HCT116 (cell line): ENCODE measurements around the gene KBTBD2. TPM values are rescaled to one million over a fixed set of nuclear protein-coding genes. Genes with fewer than 3 reads are reported as not detected.

Source experiments
- ATAC-seq: fragments of 200-7000 bp; cut with Tn5 transposase; 2 replicates; pipeline ENCODE4 v1.9.1; 2020; ENCODE audit warnings: mild to moderate bottlenecking, moderate library complexity
- BruUV-seq: library from RNA; stranded (reverse); fragments of 400-500 nt; replicated peaks from 2 replicates; lab custom pipeline; 2021; lab: Mats Ljungman, UMichigan
- CTCF ChIA-PET: fragments of 300-600 bp; sonication (Branson Sonifier 250); formaldehyde crosslinking; loops from one replicate; lab custom pipeline; 2021; ENCODE audit warnings: antibody characterized with exemption; lab: Charles Lee
- POLR2A ChIA-PET: fragments of 300-600, 350-600 bp; sonication (Branson Sonifier 250); formaldehyde crosslinking; loops from one replicate; lab custom pipeline; 2021; ENCODE audit warnings: antibody characterized with exemption; lab: Charles Lee
- RAD21 ChIA-PET, 2 experiments: fragments of 300-600 bp; sonication (Branson Sonifier 250); formaldehyde crosslinking; loops; one replicate each; lab custom pipeline; 2023; ENCODE audit warnings: low total read pairs in 2 of 2; ENCODE audit not compliant: uncharacterized antibody in 2 of 2, unreplicated experiment in 2 of 2, low non-redundant PET in 1 of 2; lab: Charles Lee
- DNase-seq: peaks from one replicate; pipeline ENCODE4 v3.0.0-alpha.2; 2010; ENCODE audit warnings: low read depth, low spot score
- H2AFZ ChIP-seq: fragments of 200-600 bp; shearing (Covaris generic), sonication (generic); 2 replicates; pipeline ENCODE4 v1.6.1; 2017; ENCODE audit warnings: low read depth, mixed run types, mixed read lengths, antibody characterized with exemption, low read length; ENCODE audit not compliant: poor library complexity, severe bottlenecking
- H3K27ac ChIP-seq: 2 replicates; pipeline ENCODE4 v1.5.1; 2012; ENCODE audit warnings: low read depth, low read length
- H3K27me3 ChIP-seq: fragments of 200-600 bp; sonication (generic); 2 replicates; pipeline ENCODE4 v1.6.1; 2016; ENCODE audit warnings: mixed run types, low read length, mixed read lengths; ENCODE audit not compliant: insufficient read depth
- H3K36me3 ChIP-seq, 2 experiments: fragments of 200-500 bp in 1 of 2; fragments of 200-600 bp in 1 of 2; sonication (Bioruptor generic) in 1 of 2; sonication (generic) in 1 of 2; 2 replicates each; pipeline versions ENCODE4 v1.5.1 to v1.6.1; 2014 to 2016; ENCODE audit warnings: low read length in 2 of 2, inconsistent platforms in 1 of 2, mixed read lengths in 1 of 2, mixed run types in 1 of 2; ENCODE audit not compliant: insufficient read depth in 2 of 2, control insufficient read depth in 1 of 2
- H3K4me1 ChIP-seq, 2 experiments: fragments of 200-600 bp in 1 of 2; sonication (generic) in 1 of 2; 2 replicates each; pipeline versions ENCODE4 v1.5.1 to v1.6.1; 2012 to 2017; ENCODE audit warnings: low read length in 2 of 2, inconsistent platforms in 1 of 2, mild to moderate bottlenecking in 1 of 2, mixed read lengths in 1 of 2, mixed run types in 1 of 2, moderate library complexity in 1 of 2; ENCODE audit not compliant: insufficient read depth in 2 of 2, control insufficient read depth in 1 of 2
- H3K4me2 ChIP-seq: fragments of 200-600 bp; sonication (generic); 2 replicates; pipeline ENCODE4 v1.6.1; 2017; ENCODE audit warnings: mixed run types, low read length, mixed read lengths
- H3K4me3 ChIP-seq, 2 experiments: fragments of 200-600 bp in 1 of 2; sonication (generic) in 1 of 2; replicated peaks in 1 of 2; 2 replicates each; pipeline ENCODE4 v1.5.1; 2011 to 2016; ENCODE audit warnings: low read length in 2 of 2, control low read depth in 1 of 2, low read depth in 1 of 2, mild to moderate bottlenecking in 1 of 2, mixed read lengths in 1 of 2, mixed run types in 1 of 2
- H3K79me2 ChIP-seq: fragments of 200-600 bp; sonication (generic); 2 replicates; pipeline ENCODE4 v1.6.1; 2017; ENCODE audit warnings: mild to moderate bottlenecking, mixed run types, low read length, moderate library complexity, mixed read lengths; ENCODE audit not compliant: insufficient read depth
- H3K9ac ChIP-seq: fragments of 200-600 bp; sonication (generic); 2 replicates; pipeline ENCODE4 v1.6.1; 2016; ENCODE audit warnings: low read length, mixed read lengths
- H3K9me2 ChIP-seq: fragments of 200-600 bp; sonication (generic), shearing (Covaris generic); 2 replicates; pipeline ENCODE4 v1.6.1; 2017; ENCODE audit warnings: mixed run types, mild to moderate bottlenecking, moderate library complexity; ENCODE audit not compliant: insufficient read depth
- H3K9me3 ChIP-seq, 2 experiments: fragments of 200-500 bp in 1 of 2; fragments of 200-600 bp in 1 of 2; sonication (Bioruptor generic) in 1 of 2; sonication (generic) in 1 of 2; 2 replicates each; pipeline ENCODE4 v1.6.1; 2014 to 2017; ENCODE audit warnings: low read length in 2 of 2, mixed read lengths in 2 of 2, inconsistent platforms in 1 of 2, low read depth in 1 of 2, mild to moderate bottlenecking in 1 of 2, mixed run types in 1 of 2, moderate library complexity in 1 of 2; ENCODE audit not compliant: control insufficient read depth in 1 of 2, insufficient read depth in 1 of 2
- H4K20me1 ChIP-seq: fragments of 200-600 bp; sonication (generic), shearing (Covaris generic); 2 replicates; pipeline ENCODE4 v1.6.1; 2017; ENCODE audit warnings: mixed run types, mild to moderate bottlenecking, moderate library complexity; ENCODE audit not compliant: insufficient read depth
- ATF3 ChIP-seq: IDR thresholded peaks from 2 replicates; pipeline ENCODE4 v1.6.1; 2012
- CBX3 ChIP-seq: IDR thresholded peaks from 2 replicates; pipeline ENCODE4 v1.6.1; 2012; ENCODE audit warnings: low read depth
- CEBPB ChIP-seq: IDR thresholded peaks from 2 replicates; pipeline ENCODE4 v1.6.1; 2012; ENCODE audit warnings: low read depth
- CTCF ChIP-seq, 3 experiments: fragments of 200-600 bp in 1 of 3; sonication (generic) in 1 of 3; IDR thresholded peaks in 2 of 3; conservative IDR thresholded peaks in 1 of 3; 2 replicates each; pipeline ENCODE4 v1.5.1; 2012 to 2017; ENCODE audit warnings: low read depth in 2 of 3, low read length in 2 of 3, antibody characterized with exemption in 1 of 3, borderline replicate concordance in 1 of 3, control low read depth in 1 of 3, mild to moderate bottlenecking in 1 of 3, mixed read lengths in 1 of 3, mixed run types in 1 of 3, moderate library complexity in 1 of 3; ENCODE audit not compliant: insufficient read depth in 1 of 3
- EGR1 ChIP-seq: IDR thresholded peaks from 2 replicates; pipeline ENCODE4 v1.6.1; 2012; ENCODE audit warnings: low read depth
- ELF1 ChIP-seq: IDR thresholded peaks from 2 replicates; pipeline ENCODE4 v1.6.1; 2012; ENCODE audit warnings: low read depth, borderline replicate concordance
- EZH2 ChIP-seq: fragments of 200-600 bp; sonication (generic); IDR thresholded peaks from 2 replicates; pipeline ENCODE4 v1.6.1; 2017; ENCODE audit warnings: antibody characterized with exemption, mixed run types
- EZH2phosphoT487 ChIP-seq: fragments of 200-600 bp; IDR thresholded peaks from 2 replicates; pipeline ENCODE4 v1.6.1; 2018; ENCODE audit warnings: antibody characterized with exemption, borderline replicate concordance
- JUND ChIP-seq: IDR thresholded peaks from 2 replicates; pipeline ENCODE4 v1.6.1; 2012
- POLR2A ChIP-seq: IDR thresholded peaks from 2 replicates; pipeline ENCODE4 v1.7.0; 2011; ENCODE audit warnings: borderline replicate concordance; ENCODE audit not compliant: insufficient read depth, insufficient read length; ENCODE audit errors: extremely low read depth
- POLR2AphosphoS5 ChIP-seq: IDR thresholded peaks from 2 replicates; pipeline ENCODE4 v1.6.1; 2011; ENCODE audit warnings: mild to moderate bottlenecking, low read depth, low read length, moderate library complexity
- RAD21 ChIP-seq: IDR thresholded peaks from 2 replicates; pipeline ENCODE4 v1.6.1; 2012; ENCODE audit warnings: low read depth, mild to moderate bottlenecking
- REST ChIP-seq: IDR thresholded peaks from 2 replicates; pipeline ENCODE4 v1.6.1; 2012; ENCODE audit warnings: low read depth
- SP1 ChIP-seq: IDR thresholded peaks from 2 replicates; pipeline ENCODE4 v1.6.1; 2012; ENCODE audit warnings: low read depth
- SRF ChIP-seq: IDR thresholded peaks from 2 replicates; pipeline ENCODE4 v1.6.1; 2012; ENCODE audit warnings: low read depth
- TCF7L2 ChIP-seq: IDR thresholded peaks from 2 replicates; pipeline ENCODE4 v1.7.0; 2011; ENCODE audit warnings: borderline replicate concordance, inconsistent platforms; ENCODE audit not compliant: insufficient read depth, insufficient read length; ENCODE audit errors: extremely low read depth
- YY1 ChIP-seq: IDR thresholded peaks from 2 replicates; pipeline ENCODE4 v1.6.1; 2011; ENCODE audit warnings: low read length, low read depth, moderate library complexity, mild to moderate bottlenecking; ENCODE audit not compliant: insufficient replicate concordance; ENCODE audit errors: extremely low read depth
- ZBTB33 ChIP-seq: IDR thresholded peaks from 2 replicates; pipeline ENCODE4 v1.6.1; 2011; ENCODE audit warnings: mild to moderate bottlenecking, low read length, moderate library complexity; ENCODE audit not compliant: insufficient replicate concordance; ENCODE audit errors: extremely low read depth
- ZNF274 ChIP-seq: fragments of 200-500 bp; sonication (Bioruptor generic); IDR thresholded peaks from 2 replicates; pipeline ENCODE4 v1.6.1; 2014; ENCODE audit warnings: mild to moderate bottlenecking, low read depth, low read length, inconsistent platforms
- intact Hi-C: fragments of 100-400 bp; cut with micrococcal nuclease; formaldehyde crosslinking; loops from 2 replicates; pipeline ENCODE4 v1.10.0; 2022
- total RNA-seq: library from RNA; stranded (reverse); gene quantifications from one replicate; pipeline ENCODE4 v1.2.1, GENCODE V29; 2021; ENCODE audit not compliant: unreplicated experiment

KBTBD2 gene
- total RNA-seq, 1 experiment from 2014 or later = 29.0 TPM

GRCh38 chr7:32872421-32872820, 19.1 kb downstream of the KBTBD2 start:
- ChIA-PET RAD21 (no interaction called here), CTCF (no interaction called here), POLR2A (no interaction called here)
- Histone ChIP-seq H3K4me3 (no peak overlapping the region), H3K27me3 (no peaks in the 10 kb centered on the region), H2AFZ (no peak overlapping the region), H3K79me2 (peaks cover 4% of the 10 kb centered on the region; the same call in 1 of the 2 replicates), H3K36me3 (peaks cover 14 to 15% of the 10 kb centered on the region in 2 experiments; a peak in 3 of 4 replicates), H3K4me2 (no peak overlapping the region), H3K9ac (no peak overlapping the region), H4K20me1 (no peaks in the 10 kb centered on the region), H3K4me1 (no peaks in the 10 kb centered on the region), H3K9me3 (no peaks in the 10 kb centered on the region), H3K9me2 (no peaks in the 10 kb centered on the region), H3K27ac (no peak overlapping the region)
- BruUV-seq = no TSS peak
- no peak for TF ChIP-seq SRF
- no peak for TF ChIP-seq YY1
- no peak for TF ChIP-seq JUND
- no peak for TF ChIP-seq POLR2AphosphoS5
- no peak for TF ChIP-seq SP1
- TF ChIP-seq CEBPB = no peak
- no peak for TF ChIP-seq TCF7L2
- no peak for TF ChIP-seq RAD21
- TF ChIP-seq CBX3 = no peak
- TF ChIP-seq CTCF (IDR thresholded peaks at IDR 0.05 in 2 of 3, conservative IDR thresholded peaks at IDR 0.05 in 1 of 3; ENCODE audit: borderline replicate concordance in 1 of 3, insufficient read depth in 1 of 3, low read depth in 2 of 3, low read length in 2 of 3) = no peak
- TF ChIP-seq ATF3 = no peak
- no peak for TF ChIP-seq EZH2phosphoT487
- no peak for TF ChIP-seq POLR2A
- no peak for TF ChIP-seq EZH2
- no peak for TF ChIP-seq ZNF274
- TF ChIP-seq ZBTB33 = no peak
- TF ChIP-seq REST = no peak
- TF ChIP-seq EGR1 = no peak
- TF ChIP-seq ELF1 = no peak
- intact Hi-C loops = no loop called here
- no peak for ATAC-seq
- no peak for DNase-seq
